Esophagus muscularis mucosa (tissue), 4 donors: ENCODE results near the gene C12orf57.
A peak's percentile ranks its signal among the peaks of the same experiment; 100 is the strongest.

Experiments used
- CTCF ChIP-seq, 3 experiments: fragments of 200-600 bp in 2 of 3; fragments of 450-650 bp in 1 of 3; sonication (generic) in 2 of 3; IDR thresholded peaks; one replicate each; pipeline ENCODE4 v1.5.1; 2017 to 2019; ENCODE audit warnings: antibody characterized with exemption in 3 of 3, mild to moderate bottlenecking in 2 of 3, moderate library complexity in 1 of 3
- EP300 ChIP-seq: sonication (generic); formaldehyde crosslinking; IDR thresholded peaks from one replicate; pipeline ENCODE4 v1.6.1; 2017; ENCODE audit warnings: antibody characterized with exemption
- POLR2A ChIP-seq: fragments of 450-650 bp; IDR thresholded peaks from one replicate; pipeline ENCODE4 v1.6.1; 2017; ENCODE audit warnings: antibody characterized with exemption, moderate library complexity, mild to moderate bottlenecking, low read depth
- POLR2AphosphoS5 ChIP-seq, 2 donors: sonication (generic); formaldehyde crosslinking; IDR thresholded peaks; one replicate each; pipeline ENCODE4 v1.6.1; 2017; ENCODE audit warnings: antibody characterized with exemption in 2 of 2

GRCh38 chr12:6965026-6965661, 21.3 kb downstream of the C12orf57 start:
- TF ChIP-seq POLR2AphosphoS5 (IDR thresholded peaks at IDR 0.05), result peak; percentile 54 to 83
- peak; percentile 87 to 94 (median 93) for TF ChIP-seq CTCF (IDR thresholded peaks at IDR 0.05)
- TF ChIP-seq POLR2A, result no peak
- no peak for TF ChIP-seq EP300
